Neural cell (in vitro differentiated cells): ENCODE measurements around the gene CCL14.

ENCODE experiments used
- EZH2 ChIP-seq: fragments of 200-600, 300-800 bp; shearing (Covaris generic), sonication (generic); IDR thresholded peaks from 2 replicates; pipeline ENCODE4 v1.6.1; 2014; ENCODE audit warnings: antibody characterized with exemption, low read length, borderline replicate concordance, mild to moderate bottlenecking; ENCODE audit not compliant: insufficient read depth, poor library complexity, severe bottlenecking
- POLR2AphosphoS5 ChIP-seq: IDR thresholded peaks from 2 replicates; pipeline ENCODE4 v1.6.1; 2012
- RAD21 ChIP-seq: fragments of 450-650 bp; conservative IDR thresholded peaks from 2 replicates; pipeline ENCODE4 v1.6.1; 2014; ENCODE audit warnings: antibody characterized with exemption, mild to moderate bottlenecking, moderate library complexity
- SMC3 ChIP-seq: fragments of 450-650 bp; conservative IDR thresholded peaks from 2 replicates; pipeline ENCODE4 v1.6.1; 2014; ENCODE audit warnings: antibody characterized with exemption, mild to moderate bottlenecking, moderate library complexity; ENCODE audit not compliant: poor library complexity
- TAF1 ChIP-seq: IDR thresholded peaks from 2 replicates; pipeline ENCODE4 v1.6.1; 2012; ENCODE audit warnings: low read depth
- TF ChIP-seq, protein P1 (sequence below): fragments of 450-650 bp; IDR thresholded peaks from 2 replicates; pipeline ENCODE4 v1.5.1; 2014; ENCODE audit warnings: antibody characterized with exemption, mild to moderate bottlenecking, moderate library complexity; ENCODE audit not compliant: poor library complexity, severe bottlenecking

DNA sequence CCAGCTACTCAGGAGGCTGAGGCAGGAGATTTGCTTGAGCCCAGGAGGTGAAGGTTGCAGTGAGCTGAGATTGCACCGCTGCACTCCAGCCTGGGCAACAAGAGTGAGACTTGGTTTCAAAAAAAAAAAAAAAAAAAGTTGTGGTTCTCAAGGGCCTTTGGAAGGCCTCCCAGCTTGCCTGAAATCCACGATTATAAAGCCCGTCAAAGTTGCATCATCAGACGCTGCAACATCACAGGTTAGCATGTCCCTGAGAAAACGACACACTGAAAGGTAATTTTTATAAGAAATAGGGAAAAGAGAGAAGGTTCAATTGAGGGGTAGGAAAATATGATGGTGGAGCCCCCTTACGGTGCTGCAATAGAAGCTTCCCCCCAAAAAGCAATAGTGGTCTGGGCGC lies 38.4 kb downstream of the CCL14 start:
- TF ChIP-seq, protein P1, sequence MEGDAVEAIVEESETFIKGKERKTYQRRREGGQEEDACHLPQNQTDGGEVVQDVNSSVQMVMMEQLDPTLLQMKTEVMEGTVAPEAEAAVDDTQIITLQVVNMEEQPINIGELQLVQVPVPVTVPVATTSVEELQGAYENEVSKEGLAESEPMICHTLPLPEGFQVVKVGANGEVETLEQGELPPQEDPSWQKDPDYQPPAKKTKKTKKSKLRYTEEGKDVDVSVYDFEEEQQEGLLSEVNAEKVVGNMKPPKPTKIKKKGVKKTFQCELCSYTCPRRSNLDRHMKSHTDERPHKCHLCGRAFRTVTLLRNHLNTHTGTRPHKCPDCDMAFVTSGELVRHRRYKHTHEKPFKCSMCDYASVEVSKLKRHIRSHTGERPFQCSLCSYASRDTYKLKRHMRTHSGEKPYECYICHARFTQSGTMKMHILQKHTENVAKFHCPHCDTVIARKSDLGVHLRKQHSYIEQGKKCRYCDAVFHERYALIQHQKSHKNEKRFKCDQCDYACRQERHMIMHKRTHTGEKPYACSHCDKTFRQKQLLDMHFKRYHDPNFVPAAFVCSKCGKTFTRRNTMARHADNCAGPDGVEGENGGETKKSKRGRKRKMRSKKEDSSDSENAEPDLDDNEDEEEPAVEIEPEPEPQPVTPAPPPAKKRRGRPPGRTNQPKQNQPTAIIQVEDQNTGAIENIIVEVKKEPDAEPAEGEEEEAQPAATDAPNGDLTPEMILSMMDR, result no peak
- TF ChIP-seq SMC3 (no peak), EZH2 (no peak), TAF1 (no peak), POLR2AphosphoS5 (no peak), RAD21 (no peak)
